Stimulated activated CD8-positive, alpha-beta memory T cell treated with anti-CD3 and anti-CD28 coated beads, Interleukin-2, amount 100 ng/mL, for 1 hour (primary cell): Measurements from ENCODE around the gene CCKAR.
"Not testable (repeated sequence)": the region's sequence is repeated elsewhere in the genome, so short reads cannot be mapped to it uniquely, and the experiment has no call there.

ENCODE experiments used
- DNase-seq, 2 donors: peaks; one replicate each; pipeline ENCODE4 v3.0.0-alpha.2; 2020; ENCODE audit warnings: low read depth in 2 of 2

CCKAR gene, protein sequence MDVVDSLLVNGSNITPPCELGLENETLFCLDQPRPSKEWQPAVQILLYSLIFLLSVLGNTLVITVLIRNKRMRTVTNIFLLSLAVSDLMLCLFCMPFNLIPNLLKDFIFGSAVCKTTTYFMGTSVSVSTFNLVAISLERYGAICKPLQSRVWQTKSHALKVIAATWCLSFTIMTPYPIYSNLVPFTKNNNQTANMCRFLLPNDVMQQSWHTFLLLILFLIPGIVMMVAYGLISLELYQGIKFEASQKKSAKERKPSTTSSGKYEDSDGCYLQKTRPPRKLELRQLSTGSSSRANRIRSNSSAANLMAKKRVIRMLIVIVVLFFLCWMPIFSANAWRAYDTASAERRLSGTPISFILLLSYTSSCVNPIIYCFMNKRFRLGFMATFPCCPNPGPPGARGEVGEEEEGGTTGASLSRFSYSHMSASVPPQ

DNA sequence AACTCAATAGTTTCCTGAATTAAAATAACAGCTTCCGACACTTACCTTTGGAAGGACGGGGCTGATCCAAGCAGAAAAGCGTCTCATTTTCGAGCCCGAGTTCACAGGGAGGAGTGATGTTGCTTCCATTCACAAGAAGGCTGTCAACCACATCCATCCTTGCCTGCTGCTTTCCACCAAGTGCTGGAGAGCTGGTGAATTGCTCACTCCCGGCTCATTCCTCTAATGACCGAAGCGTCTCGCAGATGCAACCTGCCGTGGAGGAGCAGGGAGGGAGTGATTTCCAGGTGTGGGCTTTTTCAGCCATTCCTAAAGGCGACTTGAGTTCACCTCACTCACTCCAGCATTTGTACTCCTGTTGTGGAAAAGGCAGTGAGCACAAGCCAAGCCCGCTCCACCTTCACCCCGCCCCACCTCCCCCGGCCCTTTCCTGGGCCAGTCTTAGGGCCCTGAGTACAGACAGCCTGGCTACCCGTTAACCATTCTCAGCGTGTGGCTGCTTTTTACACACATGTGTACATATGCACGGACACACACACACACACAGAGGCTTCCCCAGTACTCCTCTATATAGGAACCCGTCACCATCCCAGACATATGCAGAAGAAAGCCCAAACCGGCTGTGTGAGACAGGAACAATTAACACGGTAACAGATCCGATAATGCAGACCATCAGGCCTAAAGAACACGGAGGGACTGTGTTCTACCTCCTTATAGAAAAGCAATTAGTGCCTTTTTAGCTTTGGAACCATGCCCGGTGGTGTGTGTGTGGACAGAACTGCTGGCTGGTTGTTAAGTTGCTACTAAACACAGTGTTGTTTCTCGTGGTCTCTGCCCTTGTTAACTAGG lies at the start of gene CCKAR:
Gene CCKAR (minus strand): TSS at position 374 of the 849 bp plus-strand sequence. CDS start 217 bp downstream, at position 157.
- no peak for DNase-seq

- DNase-seq = no peak
Observed at GRCh38 chr4:26533685-26534084, 43.4 kb upstream of the CCKAR start.

GRCh38 chr4:26531491-26532116 lies 41.3 kb upstream of the CCKAR start:
- no peak for DNase-seq

DNA sequence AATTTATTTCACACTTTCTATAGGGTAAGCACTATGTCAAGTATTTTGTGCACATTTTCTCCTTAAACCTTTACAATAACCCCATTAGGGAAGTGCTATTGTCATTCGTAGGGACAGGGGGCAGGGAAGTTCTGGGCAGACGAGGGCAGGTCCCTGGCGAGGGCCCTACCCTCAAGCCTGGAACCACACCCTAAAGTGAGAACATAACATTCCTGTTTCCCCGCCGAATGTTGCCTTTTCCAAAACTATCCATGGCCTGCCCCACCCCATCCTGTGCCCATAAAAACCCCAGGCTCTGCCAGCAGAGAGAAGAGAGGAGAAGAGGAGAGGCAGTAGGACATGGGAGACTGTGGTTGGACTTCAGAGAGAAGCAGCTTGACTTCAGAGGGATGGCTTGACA lies 39.8 kb upstream of the CCKAR start:
- DNase-seq = no peak

GRCh38 chr4:26529479-26529878 lies 39.2 kb upstream of the CCKAR start:
- no peak for DNase-seq

DNA sequence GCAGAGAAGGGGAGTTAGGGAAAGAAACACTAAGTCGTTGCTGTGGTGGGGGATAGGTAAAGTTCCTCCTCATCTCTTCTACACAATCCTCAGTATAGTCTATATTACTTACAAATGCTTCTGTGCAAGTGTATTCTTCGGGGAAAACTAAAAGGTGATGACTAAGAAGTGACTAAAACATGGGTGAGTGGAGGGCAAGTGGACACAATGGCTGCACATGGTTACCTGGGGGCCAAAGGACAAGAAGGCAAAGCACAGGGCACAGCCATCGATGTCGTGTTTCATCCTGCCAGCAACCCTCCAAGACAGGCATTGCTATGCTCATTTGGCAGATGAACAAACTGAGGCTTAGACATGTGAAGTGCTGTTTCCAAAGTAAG lies 35.5 kb upstream of the CCKAR start:
- no peak for DNase-seq

GRCh38 chr4:26525136-26525770 lies 35.0 kb upstream of the CCKAR start:
- DNase-seq = no peak

DNA sequence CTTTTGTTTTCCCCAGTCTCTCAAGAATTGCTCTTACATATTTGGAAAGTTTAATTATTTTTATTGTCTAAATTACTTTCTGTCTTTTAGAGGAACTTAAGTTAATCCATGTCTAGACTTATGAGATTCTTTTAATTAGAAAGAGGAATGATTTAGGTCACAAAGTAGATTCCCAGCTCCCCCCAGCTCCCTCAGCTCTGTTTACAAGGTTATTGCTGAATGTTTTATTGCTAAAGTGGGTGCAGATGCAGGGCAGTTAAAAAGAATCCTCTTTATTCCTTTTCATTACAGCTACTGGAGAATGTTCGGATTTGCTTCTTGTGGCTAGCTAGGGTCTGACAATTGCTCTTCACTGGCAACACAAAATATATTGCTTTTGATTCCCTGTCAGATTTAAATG lies 33.7 kb upstream of the CCKAR start:
- DNase-seq = no peak

GRCh38 chr4:26522478-26522877 lies 32.2 kb upstream of the CCKAR start:
- no peak for DNase-seq

DNA sequence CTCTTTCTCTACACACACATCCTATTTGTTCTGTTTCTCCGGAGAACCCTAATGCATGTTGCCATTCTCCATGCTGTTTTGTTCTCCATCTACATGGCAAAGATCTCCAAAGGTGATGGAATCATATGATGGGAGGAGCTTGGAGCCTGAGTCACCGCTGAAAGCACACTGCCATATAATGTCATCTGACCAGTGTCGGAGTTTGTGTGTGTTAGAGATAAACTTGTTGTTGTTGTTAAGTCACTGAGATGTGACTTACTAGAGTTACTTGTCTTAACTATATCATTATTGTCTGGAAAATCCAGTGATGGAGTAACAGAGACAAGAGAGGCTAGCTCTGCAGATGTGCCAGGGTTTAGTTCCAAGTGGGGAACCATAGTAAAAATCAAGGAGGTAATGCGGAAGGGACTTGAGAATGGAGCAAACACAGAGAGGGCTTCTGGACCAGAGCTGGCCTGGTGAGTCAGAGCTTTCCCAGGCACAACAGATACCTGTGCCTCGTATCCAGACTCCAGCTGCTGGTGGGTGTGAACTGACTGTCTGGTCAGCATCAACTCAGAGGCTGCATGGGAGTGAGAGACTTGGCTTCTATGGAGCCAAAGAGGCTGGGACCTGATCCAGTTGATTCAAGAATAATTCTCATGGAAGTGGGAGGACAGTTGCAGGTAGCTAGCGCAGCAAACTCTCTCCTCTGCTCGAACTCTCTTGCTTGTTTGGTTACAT lies 30.6 kb upstream of the CCKAR start:
- DNase-seq = no peak

- DNase-seq = no peak
Observed at GRCh38 chr4:26515936-26516335, 25.7 kb upstream of the CCKAR start.

- no peak for DNase-seq
Observed at GRCh38 chr4:26510334-26510964, 20.2 kb upstream of the CCKAR start.

DNA sequence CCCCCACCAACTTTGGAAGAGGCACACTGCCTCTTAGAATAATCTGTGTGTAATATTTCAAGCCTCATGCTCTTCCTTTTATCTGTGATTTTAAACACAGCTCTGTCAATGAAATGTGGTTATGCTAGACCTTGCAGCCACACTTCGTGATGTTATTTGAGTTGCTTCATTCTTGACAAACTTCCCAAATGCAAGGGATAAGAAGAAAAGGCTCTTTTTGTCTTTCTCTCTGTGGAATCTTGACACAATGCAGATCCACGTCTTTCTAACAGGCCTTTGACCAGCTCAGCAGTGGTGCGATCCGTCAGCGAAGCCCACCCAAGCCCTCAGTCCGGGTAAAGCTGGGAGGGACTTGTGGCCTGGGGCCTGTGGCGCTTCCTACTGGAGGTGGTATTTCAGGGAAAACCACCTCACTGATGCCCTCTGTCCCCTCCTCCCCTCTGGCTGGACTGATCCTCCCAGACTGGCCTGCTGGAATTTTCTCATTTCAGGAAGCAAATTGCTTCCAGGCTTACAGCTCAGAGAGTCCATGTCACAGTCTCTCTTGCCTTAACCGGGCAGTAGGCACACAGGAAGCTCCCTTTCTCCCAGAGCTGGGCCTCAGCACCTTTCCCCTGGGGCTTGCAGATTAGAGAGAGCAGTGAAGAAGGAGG lies 19.5 kb upstream of the CCKAR start:
- no peak for DNase-seq

DNA sequence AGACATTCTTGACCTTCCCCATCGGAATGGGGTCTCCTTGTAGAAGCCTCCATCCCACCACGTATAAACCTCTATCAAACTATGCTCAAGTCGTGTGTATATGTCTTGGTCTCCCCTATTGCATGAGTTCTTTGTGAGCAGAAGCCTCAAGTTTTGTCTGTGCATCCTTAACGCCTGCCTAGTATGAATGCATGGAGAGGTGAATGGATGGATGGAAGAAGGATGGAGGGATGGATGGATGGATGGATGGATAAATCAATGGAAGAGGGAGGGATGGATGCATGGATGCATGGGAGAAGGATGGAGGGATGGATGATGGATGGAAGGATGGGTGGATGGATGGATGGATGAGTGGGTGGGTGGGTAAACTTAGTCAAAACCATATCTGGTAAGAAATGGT lies 17.0 kb upstream of the CCKAR start:
- no peak for DNase-seq

DNA sequence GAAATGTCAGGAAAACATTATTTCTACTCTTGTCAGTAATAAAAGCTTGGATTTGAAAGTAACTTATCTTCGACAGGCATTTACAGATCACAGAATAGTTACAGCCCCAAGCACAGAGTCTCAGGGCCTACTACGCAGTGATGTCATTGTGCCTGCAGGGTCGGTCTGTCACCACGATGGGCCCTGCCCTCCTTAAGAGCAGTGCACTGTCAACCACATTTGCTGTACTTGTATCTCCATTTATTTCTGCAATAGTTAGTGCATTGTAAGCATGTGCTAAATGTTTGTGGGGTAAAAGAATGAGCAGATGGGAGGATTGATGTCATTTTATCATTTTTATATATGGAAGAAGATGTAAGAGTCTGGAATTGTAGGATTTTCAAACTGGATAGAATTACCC lies 13.6 kb upstream of the CCKAR start:
- no peak for DNase-seq

GRCh38 chr4:26503427-26503826 lies 13.1 kb upstream of the CCKAR start:
- no peak for DNase-seq

GRCh38 chr4:26500565-26500999 lies 10.3 kb upstream of the CCKAR start:
- DNase-seq = not testable (repeated sequence)

- DNase-seq = no peak
Observed at GRCh38 chr4:26496207-26496783, 6.0 kb upstream of the CCKAR start.

DNA sequence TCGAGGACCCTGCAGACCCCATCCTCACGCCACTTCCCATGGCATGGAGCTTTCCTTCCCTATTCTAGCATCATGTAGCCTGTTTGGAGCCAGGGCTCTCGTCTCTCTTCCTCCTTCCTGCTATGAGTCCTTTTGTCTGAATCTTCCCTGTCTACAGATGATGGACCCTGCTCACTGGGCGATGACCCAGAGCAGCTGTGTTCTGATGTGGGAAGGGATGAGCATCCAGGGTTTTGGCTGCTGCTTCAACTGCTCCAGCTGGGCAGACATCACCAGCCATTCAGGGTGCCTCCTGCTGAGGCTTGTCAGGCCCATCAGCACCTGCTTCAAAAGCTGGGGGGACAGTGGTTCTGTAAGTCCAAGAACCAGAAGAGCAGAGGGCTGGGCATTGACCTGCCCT lies 3.2 kb upstream of the CCKAR start:
- DNase-seq = no peak
